Osteocyte (in vitro differentiated cells): Measurements from ENCODE around the gene KLRC2. TPM values are rescaled to one million over a fixed set of nuclear protein-coding genes. Genes with fewer than 3 reads are reported as not detected.

Experiments used
- DNase-seq: peaks from one replicate; pipeline ENCODE4 v3.0.0; 2021; ENCODE audit warnings: mixed read lengths; ENCODE audit not compliant: unreplicated experiment; ENCODE audit errors: extremely low spot score
- H3K27ac Mint-ChIP-seq: one replicate; pipeline ENCODE4 v1.8.0; 2021; ENCODE audit warnings: mild to moderate bottlenecking, mixed read lengths; ENCODE audit not compliant: unreplicated experiment
- H3K27me3 Mint-ChIP-seq: one replicate; pipeline ENCODE4 v1.8.0; 2021; ENCODE audit warnings: mixed read lengths; ENCODE audit not compliant: unreplicated experiment
- H3K36me3 Mint-ChIP-seq: one replicate; pipeline ENCODE4 v1.8.0; 2021; ENCODE audit warnings: mixed read lengths; ENCODE audit not compliant: unreplicated experiment
- H3K4me1 Mint-ChIP-seq: one replicate; pipeline ENCODE4 v1.8.0; 2021; ENCODE audit warnings: mixed read lengths; ENCODE audit not compliant: unreplicated experiment
- H3K4me3 Mint-ChIP-seq: one replicate; pipeline ENCODE4 v1.8.0; 2021; ENCODE audit warnings: mild to moderate bottlenecking, moderate library complexity, mixed read lengths; ENCODE audit not compliant: unreplicated experiment
- H3K9me3 Mint-ChIP-seq: one replicate; pipeline ENCODE4 v1.8.0; 2021; ENCODE audit warnings: mixed read lengths; ENCODE audit not compliant: unreplicated experiment
- CTCF ChIP-seq: fragments of 200-600 bp; sonication (generic); IDR thresholded peaks from 2 replicates; pipeline ENCODE4 v1.5.0; 2021; ENCODE audit warnings: antibody characterized with exemption, mild to moderate bottlenecking, moderate library complexity
- total RNA-seq: library from RNA; stranded (reverse); gene quantifications from 2 replicates; pipeline ENCODE4 v1.2.1, GENCODE V29; 2021

The KLRC2 gene
- total RNA-seq, 1 donor from 2014 or later = 3.0 TPM

DNA sequence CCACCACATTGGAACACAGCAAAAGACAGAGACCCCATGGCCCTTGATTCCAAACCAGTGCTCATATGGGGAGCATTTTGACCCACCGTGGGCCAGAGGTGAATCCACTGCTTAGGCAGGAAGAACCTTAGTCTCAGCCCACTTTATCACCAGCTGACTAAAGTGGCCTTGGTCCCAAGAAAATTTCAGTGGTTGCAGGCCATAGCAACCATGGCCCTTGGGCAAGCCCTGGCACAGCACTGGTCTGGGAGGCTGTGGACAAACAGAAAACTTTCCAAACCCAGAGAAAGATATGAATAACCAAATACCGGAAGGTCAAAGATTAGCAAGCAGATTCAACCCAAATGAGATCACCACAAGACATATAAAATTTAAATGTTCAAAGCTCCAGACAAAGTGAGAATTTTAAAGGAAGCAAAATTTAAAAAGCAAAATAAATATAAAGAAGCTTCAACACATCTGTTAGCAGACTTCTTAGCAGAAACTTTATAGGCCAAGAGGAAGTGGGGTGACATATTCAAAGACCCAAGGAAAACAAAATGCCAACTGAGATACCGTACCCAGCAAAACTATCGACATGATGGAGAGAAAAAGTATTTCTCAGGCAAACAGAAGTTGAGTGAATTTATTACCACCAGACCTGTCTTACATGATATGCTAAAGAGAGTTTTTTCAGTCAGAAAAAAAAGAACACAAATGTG is 53.7 kb downstream of the KLRC2 start:
- Mint-ChIP-seq H3K36me3 (peaks cover 22% of the 10 kb centered on the region), H3K4me1 (peaks cover 29% of the 10 kb centered on the region), H3K27ac (peak overlapping the region; percentile 63), H3K27me3 (no peaks in the 10 kb centered on the region), H3K4me3 (no peak overlapping the region), H3K9me3 (peaks cover 15% of the 10 kb centered on the region)
- no peak for DNase-seq
- TF ChIP-seq CTCF = no peak

Other genes starting within 250 kb of the KLRC2 start
- 72.3 and 74.7 TPM in 2 replicates for gene GABARAPL1, start 223.1 kb downstream of the KLRC2 start, total RNA-seq
- 0.03 and 0.37 TPM in 2 replicates for gene KLRD1, start 128.1 kb downstream of the KLRC2 start, total RNA-seq
- 3.2 and 4.9 TPM in 2 replicates for gene KLRK1, start 46.0 kb downstream of the KLRC2 start, total RNA-seq
- 3.1 and 3.3 TPM in 2 replicates for gene KLRC4, start 26.3 kb downstream of the KLRC2 start, total RNA-seq
- gene KLRC3, start 15.4 kb downstream of the KLRC2 start, total RNA-seq = 4.9 and 6.7 TPM in 2 replicates
- gene KLRC1, start 17.4 kb upstream of the KLRC2 start, total RNA-seq = not detected in 2 replicates
- 0.73 and 0.97 TPM in 2 replicates for gene EIF2S3B, start 69.9 kb upstream of the KLRC2 start, total RNA-seq
- gene MAGOHB, start 177.6 kb upstream of the KLRC2 start, total RNA-seq = 26.8 and 28.1 TPM in 2 replicates
- gene STYK1, start 238.0 kb upstream of the KLRC2 start, total RNA-seq = 0.48 TPM in 1 of 2 replicates, not detected in the other